Right cardiac atrium (tissue), 5 donors: ENCODE measurements around the gene PVALB. TPM values are rescaled to one million over a fixed set of nuclear protein-coding genes. Genes with fewer than 3 reads are reported as not detected.
A peak's percentile ranks its signal among the peaks of the same experiment; 100 is the strongest.

Source experiments
- ATAC-seq, 2 donors: fragments of 200-7000 bp; cut with Tn5 transposase; one replicate each; pipeline versions ENCODE4 v1.8.0 to v1.9.1; 2020; ENCODE audit warnings: moderate library complexity in 2 of 2, mild to moderate bottlenecking in 1 of 2
- DNase-seq, 3 donors: peaks; one replicate each; pipeline ENCODE4 v3.0.0-alpha.2; 2020
- H3K27ac ChIP-seq: one replicate; pipeline ENCODE4 v1.5.1; 2013; ENCODE audit warnings: mild to moderate bottlenecking, low read length, control low read depth, moderate library complexity
- H3K27me3 ChIP-seq: one replicate; pipeline ENCODE4 v1.6.1; 2013; ENCODE audit not compliant: control insufficient read depth, insufficient read depth
- H3K4me1 ChIP-seq: one replicate; pipeline ENCODE4 v1.6.1; 2013; ENCODE audit warnings: low read length; ENCODE audit not compliant: control insufficient read depth, insufficient read depth
- H3K4me3 ChIP-seq: one replicate; pipeline ENCODE4 v1.5.1; 2013; ENCODE audit warnings: low read length, control low read depth
- H3K9me3 ChIP-seq: one replicate; pipeline ENCODE4 v1.6.1; 2013; ENCODE audit warnings: low read length; ENCODE audit not compliant: control insufficient read depth
- WGBS: extraction: QIAGEN DNeasy Blood & Tissue Kit; methylation state at CpG from one replicate; pipeline ENCODE4 v1.1.7; 2013; 5-methylcytosine and 5-hydroxymethylcytosine counted together
- intact Hi-C, 4 donors: fragments of 100-400 bp; cut with DNase I; formaldehyde crosslinking; loops; one replicate each; pipeline versions ENCODE4 v1.11.0 to v1.14.0; 2022 to 2023
- polyA plus RNA-seq: library from polyadenylated mRNA; stranded (reverse); fragments of 200-250 nt; gene quantifications from one replicate; pipeline ENCODE4 v1.2.3, GENCODE V29; 2013
- total RNA-seq, 4 donors: library from RNA; stranded (reverse); fragmentation: NEBNext Ultra II Directional; extraction: Animal tissue kit (Norgen Biotek cat#: 25700); gene quantifications; one replicate each; pipeline ENCODE4 v1.2.1, GENCODE V29; 2021
- donor health status: healthy with polysubstance abuse.
- donor health status: DM: no; HTN: yes; CAD: no.
- donor health status: DM: no; HTN: no; CAD: no.
- donor health status: DM: no; HTN: yes; CAD: no; lungs with severe emphysema.
- donor health status: DM: yes; HTN: yes; CAD: no.

The PVALB gene
- total and polyA plus RNA-seq, 5 donors: not detected

DNA sequence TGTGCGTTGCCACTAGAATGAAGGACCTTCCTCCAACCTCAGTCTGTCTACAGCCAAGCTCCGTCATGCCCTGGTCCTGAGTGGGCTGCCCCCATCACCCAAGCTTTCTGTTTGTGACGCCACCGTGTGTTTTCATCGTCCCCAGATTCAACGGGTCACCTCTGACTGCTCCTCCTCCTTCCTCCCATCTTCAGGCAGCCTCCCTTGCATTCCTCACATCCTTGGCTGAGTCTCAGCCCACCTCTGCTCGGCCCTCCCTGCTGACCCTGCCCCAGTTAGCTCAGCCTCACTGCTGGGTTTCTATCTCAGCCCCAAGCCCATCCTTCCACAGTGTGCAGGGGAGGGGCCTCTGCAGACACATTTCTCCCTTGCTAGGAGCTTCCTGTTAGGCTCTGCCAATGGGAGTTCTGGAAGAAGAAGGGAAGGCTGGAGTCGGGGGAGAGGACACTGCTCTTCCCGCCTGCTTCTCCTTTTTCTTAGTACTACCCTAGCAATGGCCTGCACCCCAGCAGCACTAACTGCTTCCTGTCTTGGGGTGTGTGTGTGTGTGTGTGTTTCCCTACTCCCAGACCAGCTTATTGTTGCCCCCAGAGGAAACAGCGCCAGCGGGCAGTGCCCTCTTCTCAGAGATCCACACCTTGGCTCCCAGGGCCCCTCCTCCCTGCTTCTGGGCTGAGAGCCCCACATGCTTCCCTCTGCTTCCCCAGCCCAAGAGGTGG, 46.2 kb downstream of the PVALB start:
- ATAC-seq (peak; percentile 11 to 15), DNase-seq (no peak)
- Histone ChIP-seq H3K9me3 (no peaks in the 10 kb centered on the region), H3K27me3 (no peaks in the 10 kb centered on the region), H3K4me3 (no peak overlapping the region), H3K27ac (no peak overlapping the region), H3K4me1 (peaks cover 8% of the 10 kb centered on the region)
- intact Hi-C loops: no loop called here
- WGBS: 46% methylated on average over 11 of the region's 11 CpGs

- intact Hi-C loops: loop anchor here in 1 of 4 donors (10.0 kb wide), 1 partner anchor 215 kb away; no protein-coding TSS in a partner anchor
- Histone ChIP-seq H3K27me3 (no peaks in the 10 kb centered on the region), H3K4me3 (no peak overlapping the region)
Measured at GRCh38 chr22:36769541-36770512, 47.0 kb downstream of the PVALB start.

DNA sequence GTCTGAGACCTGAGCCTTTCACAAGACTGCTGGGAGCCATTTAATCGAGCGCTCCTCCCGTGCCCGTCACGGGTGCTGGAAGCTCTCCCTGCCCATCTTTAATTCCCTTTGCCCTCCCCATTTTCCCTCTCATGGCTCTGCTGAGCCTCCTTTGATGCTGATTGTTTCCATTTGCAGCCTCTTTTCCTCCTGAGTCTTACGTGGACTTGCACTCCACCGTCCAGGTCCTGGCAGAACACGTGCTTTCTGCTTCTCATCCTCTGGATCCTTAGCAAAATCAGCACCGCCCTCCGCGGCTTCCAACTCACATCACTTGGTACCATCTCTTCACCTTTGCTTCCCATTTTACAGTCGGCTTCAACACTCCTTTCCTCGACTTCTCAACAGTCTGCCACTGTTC, 48.2 kb downstream of the PVALB start:
- Histone ChIP-seq H3K4me3 (no peak overlapping the region), H3K27ac (no peak overlapping the region), H3K9me3 (no peaks in the 10 kb centered on the region), H3K4me1 (peaks cover 5% of the 10 kb centered on the region), H3K27me3 (no peaks in the 10 kb centered on the region)
- ATAC-seq: no peak
- WGBS: 93% methylated on average over 13 of the region's 13 CpGs
- no peak for DNase-seq
- intact Hi-C loops: loop anchor here in 1 of 4 donors (10.0 kb wide), 1 partner anchor 214 kb away; no protein-coding TSS in a partner anchor

More at GRCh38 chr22:36769541-36770512, 47.0 kb downstream of the PVALB start:
- DNase-seq: no peak
- H3K4me1 ChIP-seq: peaks cover 5% of the 10 kb centered on the region
- ATAC-seq: peak in 1 of 2 donors; percentile 13
- no peak overlapping the region for H3K27ac ChIP-seq
- no peaks in the 10 kb centered on the region for H3K9me3 ChIP-seq
- WGBS: 49% methylated on average over 23 of the region's 23 CpGs

DNA sequence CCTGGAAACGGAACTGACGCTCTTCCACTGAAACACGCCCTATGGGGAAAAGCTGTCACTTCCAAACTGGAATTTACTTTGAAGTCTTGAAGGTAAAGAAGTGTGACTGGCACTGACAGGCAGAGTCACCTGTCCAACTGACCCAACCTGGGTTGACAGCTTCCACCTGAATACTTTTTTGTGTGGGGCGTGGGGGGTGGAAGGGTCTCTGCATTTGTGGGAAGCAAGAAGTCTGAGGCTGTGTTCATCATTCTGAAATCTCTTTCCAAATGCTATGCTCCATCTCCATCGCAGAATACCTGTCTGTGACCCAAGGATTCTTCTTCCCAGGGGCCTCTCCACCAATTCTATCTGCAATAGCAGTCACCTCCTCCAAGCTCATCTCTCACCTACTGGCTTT, 48.7 kb downstream of the PVALB start:
- intact Hi-C loops: loop anchor here in 1 of 4 donors (10.0 kb wide), 1 partner anchor 213 kb away; no protein-coding TSS in a partner anchor
- DNase-seq (no peak), ATAC-seq (no peak)
- H3K4me1 ChIP-seq: peaks cover 5% of the 10 kb centered on the region
- H3K27ac ChIP-seq: no peak overlapping the region
- no peak overlapping the region for H3K4me3 ChIP-seq
- 96% methylated on average over 5 of the region's 5 CpGs for WGBS
- no peaks in the 10 kb centered on the region for H3K27me3 ChIP-seq
- no peaks in the 10 kb centered on the region for H3K9me3 ChIP-seq

DNA sequence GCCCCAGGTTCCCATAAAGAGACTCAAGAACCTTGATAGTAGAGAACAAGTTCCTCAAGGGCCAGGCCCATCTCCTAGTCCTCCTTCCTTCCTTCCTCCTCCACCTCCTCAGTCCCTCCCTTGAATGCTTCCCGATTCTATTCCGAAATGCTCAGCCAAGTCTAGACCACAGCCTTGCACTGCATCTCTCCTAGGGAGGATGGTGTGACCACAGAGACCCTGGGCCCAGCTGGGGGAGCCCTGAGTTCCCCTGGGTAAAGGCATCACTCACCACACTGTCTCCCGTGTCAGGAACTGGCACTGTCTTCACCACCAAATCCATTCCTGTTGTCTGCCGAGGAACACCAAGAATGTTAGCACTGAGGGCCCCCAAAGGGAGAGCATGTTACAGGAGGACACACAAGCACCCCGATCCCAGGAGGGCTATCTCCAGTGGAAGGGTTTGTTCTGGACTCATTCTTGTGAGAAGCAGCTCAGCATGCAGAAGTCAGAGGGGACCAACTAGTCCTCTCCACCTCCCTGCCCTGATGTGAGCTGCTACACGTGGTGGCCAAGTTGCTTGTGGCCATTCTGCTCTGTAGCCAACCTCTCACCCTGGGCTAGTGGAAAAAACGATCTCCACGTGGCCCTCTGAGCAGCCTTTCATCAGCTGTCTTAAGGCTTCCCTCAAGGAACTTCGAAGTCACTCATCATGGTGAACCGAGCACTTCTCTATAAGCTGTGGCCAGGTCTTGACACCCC, 49.6 kb downstream of the PVALB start:
- ATAC-seq (no peak), DNase-seq (no peak)
- H3K27ac ChIP-seq: no peak overlapping the region
- H3K4me3 ChIP-seq: no peak overlapping the region
- intact Hi-C loops: loop anchor here in 1 of 4 donors (10.0 kb wide), 1 partner anchor 212 kb away; no protein-coding TSS in a partner anchor
- 88% methylated on average over 10 of the region's 10 CpGs for WGBS
- no peaks in the 10 kb centered on the region for H3K9me3 ChIP-seq
- peaks cover 5% of the 10 kb centered on the region for H3K4me1 ChIP-seq
- H3K27me3 ChIP-seq: no peaks in the 10 kb centered on the region

GRCh38 chr22:36765943-36766450, 50.8 kb downstream of the PVALB start:
- no peak overlapping the region for H3K4me3 ChIP-seq
- no peaks in the 10 kb centered on the region for H3K27me3 ChIP-seq
- WGBS: 80% methylated on average over 11 of the region's 11 CpGs
- ATAC-seq: no peak
- DNase-seq: no peak
- intact Hi-C loops: loop anchor here in 1 of 4 donors (10.0 kb wide), 1 partner anchor 211 kb away; no protein-coding TSS in a partner anchor
- H3K4me1 ChIP-seq: peaks cover 5% of the 10 kb centered on the region
- H3K9me3 ChIP-seq: no peaks in the 10 kb centered on the region
- no peak overlapping the region for H3K27ac ChIP-seq

DNA sequence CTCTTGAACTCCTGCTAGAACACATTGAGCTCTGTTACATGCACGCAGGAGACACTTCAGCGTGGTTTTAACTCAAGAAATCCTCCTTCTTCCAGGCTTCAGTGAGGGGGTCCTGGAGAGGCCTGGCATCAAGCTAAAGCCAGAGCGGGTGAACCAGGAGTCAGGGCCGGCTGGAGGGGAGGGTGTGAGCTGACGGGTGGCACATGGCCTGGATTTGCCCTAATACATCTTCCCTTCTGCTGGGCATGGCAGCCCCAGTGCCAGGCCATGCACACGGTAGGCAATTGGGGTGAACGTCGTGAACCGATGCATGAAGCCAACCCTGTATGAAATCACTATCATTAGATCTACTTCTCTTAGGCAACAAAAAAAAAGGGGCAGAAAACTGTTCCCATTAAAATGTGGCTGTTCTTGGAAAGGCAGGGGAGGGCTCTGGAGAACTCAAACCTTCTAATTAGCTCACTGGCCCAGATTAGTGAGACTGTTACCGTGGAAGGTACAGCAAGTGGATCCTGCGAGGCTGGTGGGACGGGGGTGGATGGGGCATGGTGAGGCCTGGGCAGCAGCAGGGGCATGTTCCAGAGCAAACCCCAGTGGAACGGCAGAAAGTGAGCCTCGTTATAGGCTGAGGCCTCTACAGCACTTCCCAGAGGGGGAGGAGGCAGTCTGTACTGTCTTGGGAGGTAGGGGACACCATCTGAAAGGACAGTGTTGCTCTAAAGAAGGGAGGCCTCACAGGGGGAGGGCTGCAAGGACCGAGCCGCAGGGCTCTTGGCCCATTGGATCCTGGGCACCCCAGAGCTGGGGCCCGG, 51.5 kb downstream of the PVALB start:
- Histone ChIP-seq H3K4me3 (no peak overlapping the region), H3K27ac (no peak overlapping the region), H3K4me1 (peaks cover 2% of the 10 kb centered on the region), H3K27me3 (no peaks in the 10 kb centered on the region), H3K9me3 (no peaks in the 10 kb centered on the region)
- intact Hi-C loops: loop anchor here in 1 of 4 donors (10.0 kb wide), 1 partner anchor 211 kb away; no protein-coding TSS in a partner anchor
- DNase-seq (no peak), ATAC-seq (no peak)
- 90% methylated on average over 17 of the region's 17 CpGs for WGBS

- H3K27me3 ChIP-seq: no peaks in the 10 kb centered on the region
- WGBS: 94% methylated on average over 6 of the region's 6 CpGs
- H3K9me3 ChIP-seq: no peaks in the 10 kb centered on the region
- no peaks in the 10 kb centered on the region for H3K4me1 ChIP-seq
- no peak overlapping the region for H3K27ac ChIP-seq
- H3K4me3 ChIP-seq: no peak overlapping the region
- no peak for DNase-seq
- intact Hi-C loops: loop anchor here in 1 of 4 donors (10.0 kb wide), 1 partner anchor 210 kb away; no protein-coding TSS in a partner anchor
- ATAC-seq: no peak
Measured at GRCh38 chr22:36764641-36765040, 52.2 kb downstream of the PVALB start.

DNA sequence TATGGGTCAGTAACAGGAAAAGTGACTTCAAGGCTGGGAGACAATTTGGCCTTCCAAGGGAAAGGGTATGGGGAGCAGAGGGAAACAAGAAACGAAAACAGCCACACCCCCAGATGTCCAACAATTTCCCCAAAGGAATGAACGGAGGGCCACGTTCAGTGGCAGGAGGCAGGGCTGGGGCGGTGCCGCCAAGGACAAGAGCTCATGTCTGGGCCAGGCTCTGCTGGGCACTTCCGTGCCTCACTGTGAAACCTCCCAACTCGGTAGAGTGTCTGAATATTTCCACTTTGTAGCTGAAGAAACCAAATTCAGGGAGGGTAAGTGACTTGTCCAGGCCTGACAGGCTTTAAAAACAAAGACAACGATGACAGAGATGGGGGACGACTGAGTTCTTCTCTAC, 52.8 kb downstream of the PVALB start:
- Histone ChIP-seq H3K27me3 (no peaks in the 10 kb centered on the region), H3K4me1 (no peaks in the 10 kb centered on the region), H3K27ac (no peak overlapping the region), H3K9me3 (no peaks in the 10 kb centered on the region), H3K4me3 (no peak overlapping the region)
- WGBS: 87% methylated on average over 9 of the region's 9 CpGs
- ATAC-seq: no peak
- DNase-seq: no peak
- intact Hi-C loops: loop anchor here in 1 of 4 donors (10.0 kb wide), 1 partner anchor 209 kb away; no protein-coding TSS in a partner anchor
